ENCODE measurements around the gene MORC4.

GRCh38 chrX:106948641-106949040, 51.4 kb downstream of the MORC4 start:
- TF ChIP-seq, protein P1, sequence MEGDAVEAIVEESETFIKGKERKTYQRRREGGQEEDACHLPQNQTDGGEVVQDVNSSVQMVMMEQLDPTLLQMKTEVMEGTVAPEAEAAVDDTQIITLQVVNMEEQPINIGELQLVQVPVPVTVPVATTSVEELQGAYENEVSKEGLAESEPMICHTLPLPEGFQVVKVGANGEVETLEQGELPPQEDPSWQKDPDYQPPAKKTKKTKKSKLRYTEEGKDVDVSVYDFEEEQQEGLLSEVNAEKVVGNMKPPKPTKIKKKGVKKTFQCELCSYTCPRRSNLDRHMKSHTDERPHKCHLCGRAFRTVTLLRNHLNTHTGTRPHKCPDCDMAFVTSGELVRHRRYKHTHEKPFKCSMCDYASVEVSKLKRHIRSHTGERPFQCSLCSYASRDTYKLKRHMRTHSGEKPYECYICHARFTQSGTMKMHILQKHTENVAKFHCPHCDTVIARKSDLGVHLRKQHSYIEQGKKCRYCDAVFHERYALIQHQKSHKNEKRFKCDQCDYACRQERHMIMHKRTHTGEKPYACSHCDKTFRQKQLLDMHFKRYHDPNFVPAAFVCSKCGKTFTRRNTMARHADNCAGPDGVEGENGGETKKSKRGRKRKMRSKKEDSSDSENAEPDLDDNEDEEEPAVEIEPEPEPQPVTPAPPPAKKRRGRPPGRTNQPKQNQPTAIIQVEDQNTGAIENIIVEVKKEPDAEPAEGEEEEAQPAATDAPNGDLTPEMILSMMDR (conservative IDR thresholded peaks at IDR 0.05; ENCODE audit: low read depth, low read length) = no peak
- TF ChIP-seq EZH2 (IDR thresholded peaks at IDR 0.05; ENCODE audit: low read length, unreplicated experiment) = no peak
